H9 (cell line): ENCODE measurements around the gene MORN1. TPM values are rescaled to one million over a fixed set of nuclear protein-coding genes. Genes with fewer than 3 reads are reported as not detected.
A peak's percentile ranks its signal among the peaks of the same experiment; 100 is the strongest.

Experiments used
- DNase-seq: peaks from one replicate; pipeline ENCODE4 v3.0.0-alpha.2; 2017
- H2AFZ ChIP-seq: one replicate; pipeline ENCODE4 v1.6.1; 2013; ENCODE audit warnings: mild to moderate bottlenecking, low read length, control low read depth, moderate library complexity
- H2AK5ac ChIP-seq: 2 replicates; pipeline ENCODE4 v1.6.1; 2013; ENCODE audit warnings: low read length, control low read depth, mixed read lengths; ENCODE audit not compliant: insufficient read length
- H2BK120ac ChIP-seq: one replicate; pipeline ENCODE4 v1.6.1; 2013; ENCODE audit warnings: low read depth, mild to moderate bottlenecking, low read length, control low read depth, inconsistent platforms; ENCODE audit not compliant: poor library complexity, severe bottlenecking
- H2BK12ac ChIP-seq: 2 replicates; pipeline ENCODE4 v1.6.1; 2013; ENCODE audit warnings: low read length, control low read depth, mixed read lengths, low read depth; ENCODE audit not compliant: insufficient read length
- H2BK15ac ChIP-seq: 2 replicates; pipeline ENCODE4 v1.6.1; 2013; ENCODE audit warnings: low read depth, low read length, control low read depth
- H2BK20ac ChIP-seq: one replicate; pipeline ENCODE4 v1.6.1; 2013; ENCODE audit warnings: low read depth, mild to moderate bottlenecking, low read length, control low read depth, inconsistent platforms; ENCODE audit not compliant: poor library complexity, severe bottlenecking
- H2BK5ac ChIP-seq: 2 replicates; pipeline ENCODE4 v1.6.1; 2013; ENCODE audit warnings: low read length, control low read depth, mixed read lengths; ENCODE audit not compliant: insufficient read length
- H3K14ac ChIP-seq: 2 replicates; pipeline ENCODE4 v1.6.1; 2013; ENCODE audit warnings: low read length, control low read depth; ENCODE audit not compliant: insufficient read depth
- H3K18ac ChIP-seq: 2 replicates; pipeline ENCODE4 v1.6.1; 2013; ENCODE audit warnings: low read depth, mild to moderate bottlenecking, mixed read lengths, low read length, control low read depth; ENCODE audit not compliant: insufficient read length
- H3K23ac ChIP-seq: 2 replicates; pipeline ENCODE4 v1.6.1; 2013; ENCODE audit warnings: low read length, control low read depth, mixed read lengths, low read depth; ENCODE audit not compliant: insufficient read length
- H3K23me2 ChIP-seq: 2 replicates; pipeline ENCODE4 v1.6.1; 2013; ENCODE audit warnings: low read depth, mild to moderate bottlenecking, mixed read lengths, low read length, control low read depth; ENCODE audit not compliant: insufficient read length, poor library complexity, severe bottlenecking
- H3K27ac ChIP-seq: 2 replicates; pipeline ENCODE4 v1.5.1; 2013; ENCODE audit warnings: low read length, control low read depth, mixed read lengths, low read depth; ENCODE audit not compliant: insufficient read length
- H3K27me3 ChIP-seq: 2 replicates; pipeline ENCODE4 v1.6.1; 2013; ENCODE audit warnings: low read length, control low read depth, inconsistent platforms; ENCODE audit not compliant: insufficient read depth
- H3K4ac ChIP-seq: 2 replicates; pipeline ENCODE4 v1.6.1; 2013; ENCODE audit warnings: low read depth, mild to moderate bottlenecking, control low read depth, inconsistent platforms, low read length, moderate library complexity
- H3K4me1 ChIP-seq: 2 replicates; pipeline ENCODE4 v1.6.1; 2013; ENCODE audit warnings: low read length, control low read depth, inconsistent platforms; ENCODE audit not compliant: insufficient read depth
- H3K4me2 ChIP-seq: 2 replicates; pipeline ENCODE4 v1.6.1; 2013; ENCODE audit warnings: low read length, control low read depth, mixed read lengths; ENCODE audit not compliant: insufficient read length, insufficient read depth
- H3K56ac ChIP-seq: 2 replicates; pipeline ENCODE4 v1.6.1; 2013; ENCODE audit warnings: low read depth, mild to moderate bottlenecking, mixed read lengths, low read length, control low read depth; ENCODE audit not compliant: insufficient read length
- H3K79me1 ChIP-seq: 2 replicates; pipeline ENCODE4 v1.6.1; 2013; ENCODE audit warnings: low read depth, mild to moderate bottlenecking, moderate library complexity, low read length, control low read depth, inconsistent platforms; ENCODE audit not compliant: insufficient read depth, poor library complexity, severe bottlenecking
- H3K79me2 ChIP-seq: 2 replicates; pipeline ENCODE4 v1.6.1; 2013; ENCODE audit warnings: low read length, control low read depth, inconsistent platforms; ENCODE audit not compliant: insufficient read depth
- H3K9ac ChIP-seq: 2 replicates; pipeline ENCODE4 v1.6.1; 2013; ENCODE audit warnings: low read length, control low read depth, mixed read lengths; ENCODE audit not compliant: insufficient read length; ENCODE audit errors: extremely low read depth
- H3K9me3 ChIP-seq: one replicate; pipeline ENCODE4 v1.6.1; 2013; ENCODE audit warnings: low read depth, low read length, inconsistent platforms; ENCODE audit not compliant: control insufficient read depth
- H3T11ph ChIP-seq: one replicate; pipeline ENCODE4 v1.6.1; 2013; ENCODE audit warnings: mild to moderate bottlenecking, low read length, control low read depth, inconsistent platforms
- H4K20me1 ChIP-seq: one replicate; pipeline ENCODE4 v1.6.1; 2013; ENCODE audit not compliant: control insufficient read depth, insufficient read length, insufficient read depth
- H4K5ac ChIP-seq: 2 replicates; pipeline ENCODE4 v1.6.1; 2013; ENCODE audit warnings: low read depth, mild to moderate bottlenecking, mixed read lengths, low read length, control low read depth; ENCODE audit not compliant: insufficient read length
- H4K8ac ChIP-seq: replicated peaks from 2 replicates; pipeline ENCODE4 v1.6.1; 2013; ENCODE audit warnings: low read length, control low read depth, mixed read lengths, low read depth; ENCODE audit not compliant: insufficient read length
- H4K91ac ChIP-seq: 2 replicates; pipeline ENCODE4 v1.6.1; 2013; ENCODE audit warnings: low read depth, mild to moderate bottlenecking, moderate library complexity, mixed read lengths, low read length, control low read depth; ENCODE audit not compliant: insufficient read length
- H3K27ac Mint-ChIP-seq, 3 experiments: 2 replicates in 2 of 3; 3 replicates in 1 of 3; pipeline ENCODE4 v1.8.0; 2020 to 2021; ENCODE audit warnings: mixed read lengths in 3 of 3, mild to moderate bottlenecking in 1 of 3, moderate library complexity in 1 of 3
- H3K27me3 Mint-ChIP-seq: 2 replicates; pipeline ENCODE4 v1.8.0; 2021; ENCODE audit warnings: low read depth, mild to moderate bottlenecking, moderate library complexity, mixed read lengths
- H3K36me3 Mint-ChIP-seq, 3 experiments: 2 replicates in 2 of 3; 3 replicates in 1 of 3; pipeline ENCODE4 v1.8.0; 2020 to 2021; ENCODE audit warnings: low read depth in 3 of 3, mixed read lengths in 3 of 3; ENCODE audit not compliant: insufficient read depth in 1 of 3
- H3K4me1 Mint-ChIP-seq, 2 experiments: 2 replicates each; pipeline ENCODE4 v1.8.0; 2020; ENCODE audit warnings: mixed read lengths in 2 of 2
- H3K4me3 Mint-ChIP-seq, 2 experiments: 2 replicates in 1 of 2; 3 replicates in 1 of 2; pipeline ENCODE4 v1.8.0; 2020 to 2021; ENCODE audit warnings: mild to moderate bottlenecking in 2 of 2, mixed read lengths in 2 of 2, moderate library complexity in 1 of 2
- H3K9me3 Mint-ChIP-seq, 2 experiments: 2 replicates in 1 of 2; 3 replicates in 1 of 2; pipeline ENCODE4 v1.8.0; 2020; ENCODE audit warnings: mild to moderate bottlenecking in 2 of 2, mixed read lengths in 2 of 2, moderate library complexity in 1 of 2
- CTCF ChIP-seq: fragments of 200-600 bp; sonication (generic); conservative IDR thresholded peaks from 3 replicates; pipeline ENCODE4 v1.8.0; 2021; ENCODE audit warnings: antibody characterized with exemption, mild to moderate bottlenecking
- WGBS: extraction: QIAGEN DNeasy Blood & Tissue Kit; methylation state at CpG from one replicate; pipeline ENCODE4 v1.1.7; 2013; ENCODE audit warnings: missing lambda C conversion rate, low lambda C conversion rate, mixed read lengths; ENCODE audit not compliant: insufficient read length; ENCODE audit errors: extremely low coverage; 5-methylcytosine and 5-hydroxymethylcytosine counted together
- total RNA-seq: library from RNA; stranded (reverse); gene quantifications from 2 replicates; pipeline ENCODE4 v1.2.1, GENCODE V29; 2021

The MORN1 gene
- total RNA-seq, 1 experiment from 2014 or later, result 12.7 TPM

GRCh38 chr1:2314273-2314802 lies 77.0 kb downstream of the MORN1 start:
- H3K18ac ChIP-seq, result peak overlapping the region; percentile 43
- no peak overlapping the region for H2AFZ ChIP-seq
- H3K27me3 ChIP-seq, result no peaks in the 10 kb centered on the region
- peak; percentile 80 for DNase-seq
- H3K4me2 ChIP-seq, result peak overlapping the region; percentile 1
- TF ChIP-seq CTCF, result no peak
- H3K9me3 ChIP-seq, result no peaks in the 10 kb centered on the region
- no peak overlapping the region for H3K9ac ChIP-seq
- H2BK5ac ChIP-seq, result no peak overlapping the region
- no peaks in the 10 kb centered on the region for H3K79me1 ChIP-seq
- H2BK120ac ChIP-seq, result no peak overlapping the region
- H2BK12ac ChIP-seq, result no peak overlapping the region
- H3T11ph ChIP-seq, result no peak overlapping the region
- H3K23me2 ChIP-seq, result no peaks in the 10 kb centered on the region
- H3K27ac ChIP-seq, result no peak overlapping the region
- H2AK5ac ChIP-seq, result no peak overlapping the region
- H3K4me1 Mint-ChIP-seq, result peaks cover 4 to 26% of the 10 kb centered on the region in 2 experiments
- peak overlapping the region; percentile 16 for H4K91ac ChIP-seq
- no peak overlapping the region for H2BK15ac ChIP-seq
- WGBS, result no CpG with 5 or more reads among the region's 54 CpGs
- peak overlapping the region; percentile 17 to 43; a peak in 3 of 5 replicates for H3K4me3 Mint-ChIP-seq
- no peak overlapping the region for H3K27ac Mint-ChIP-seq
- H4K5ac ChIP-seq, result no peak overlapping the region
- no peaks in the 10 kb centered on the region; a peak in 1 of 7 replicates for H3K36me3 Mint-ChIP-seq
- H3K14ac ChIP-seq, result peak overlapping the region; percentile 87
- H3K27me3 Mint-ChIP-seq, result peaks cover 1% of the 10 kb centered on the region; the same call in 1 of the 2 replicates
- H3K4me1 ChIP-seq, result no peaks in the 10 kb centered on the region; the same call in 1 of the 2 replicates
- no peak overlapping the region for H4K8ac ChIP-seq
- H2BK20ac ChIP-seq, result no peak overlapping the region
- H3K56ac ChIP-seq, result no peak overlapping the region
- no peak overlapping the region for H3K4ac ChIP-seq
- H3K79me2 ChIP-seq, result no peaks in the 10 kb centered on the region
- no peak overlapping the region for H3K23ac ChIP-seq
- H3K9me3 Mint-ChIP-seq, result no peaks in the 10 kb centered on the region
- no peaks in the 10 kb centered on the region for H4K20me1 ChIP-seq
